GM12878 (cell line): ENCODE results near the gene NMT1.

Experiments used
- ETV6 ChIP-seq, 2 experiments: fragments of 450-650 bp in 1 of 2; IDR thresholded peaks in 1 of 2; conservative IDR thresholded peaks in 1 of 2; 2 replicates each; pipeline ENCODE4 v1.6.1; 2014; ENCODE audit warnings: antibody characterized with exemption in 1 of 2, borderline replicate concordance in 1 of 2, low read depth in 1 of 2, mild to moderate bottlenecking in 1 of 2, moderate library complexity in 1 of 2
- POLR2AphosphoS5 ChIP-seq: IDR thresholded peaks from 2 replicates; pipeline ENCODE4 v1.6.1; 2011; ENCODE audit warnings: mild to moderate bottlenecking, low read length, inconsistent platforms
- RFX5 ChIP-seq: IDR thresholded peaks from 2 replicates; pipeline ENCODE4 v1.6.1; 2011; ENCODE audit warnings: low read depth, low read length, improper control_type of control experiment
- TF ChIP-seq, protein P1 (sequence below), 3 experiments: IDR thresholded peaks in 2 of 3; conservative IDR thresholded peaks in 1 of 3; 2 replicates each; pipeline ENCODE4 v1.5.1; 2011; ENCODE audit warnings: low read depth in 3 of 3, low read length in 3 of 3, mild to moderate bottlenecking in 3 of 3, control low read depth in 2 of 3, moderate library complexity in 2 of 3, inconsistent platforms in 1 of 3, mixed read lengths in 1 of 3; ENCODE audit not compliant: control insufficient read depth in 2 of 3, insufficient read depth in 1 of 3; ENCODE audit errors: extremely low read depth in 1 of 3

DNA sequence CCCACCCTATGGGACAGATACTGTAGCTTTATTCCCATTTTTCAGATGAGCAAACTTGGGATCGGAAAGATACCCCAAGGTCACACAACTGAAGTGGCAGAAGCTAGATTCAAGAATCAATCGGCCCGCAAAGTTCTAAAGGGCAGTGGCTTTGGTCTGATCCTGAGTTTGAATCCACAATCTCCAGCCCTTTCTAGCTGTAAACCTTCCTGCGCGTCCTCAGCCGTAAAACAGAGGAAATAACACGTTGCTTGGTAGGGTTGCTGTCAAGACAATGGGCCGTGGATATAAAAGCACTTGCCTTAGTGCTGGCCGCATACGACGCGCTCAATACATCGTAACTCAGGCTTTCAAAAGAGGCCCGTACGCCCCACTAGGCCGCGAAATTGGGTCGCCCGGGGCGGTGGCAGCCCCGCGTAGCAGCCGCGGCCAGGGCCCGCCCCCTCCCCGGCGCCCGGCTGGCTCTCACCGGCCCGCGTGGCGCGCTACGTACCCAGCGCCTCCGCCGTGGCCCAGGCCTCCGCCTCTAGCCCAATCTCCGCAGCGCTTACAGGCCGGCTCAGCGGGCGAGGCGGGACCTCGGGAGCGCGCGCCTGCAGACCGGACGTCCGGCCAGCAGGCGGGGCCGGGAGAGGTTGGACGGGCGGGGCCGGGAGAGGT, 9.9 kb upstream of the NMT1 start, which contains the start of gene DCAKD:
- TF ChIP-seq, protein P1, sequence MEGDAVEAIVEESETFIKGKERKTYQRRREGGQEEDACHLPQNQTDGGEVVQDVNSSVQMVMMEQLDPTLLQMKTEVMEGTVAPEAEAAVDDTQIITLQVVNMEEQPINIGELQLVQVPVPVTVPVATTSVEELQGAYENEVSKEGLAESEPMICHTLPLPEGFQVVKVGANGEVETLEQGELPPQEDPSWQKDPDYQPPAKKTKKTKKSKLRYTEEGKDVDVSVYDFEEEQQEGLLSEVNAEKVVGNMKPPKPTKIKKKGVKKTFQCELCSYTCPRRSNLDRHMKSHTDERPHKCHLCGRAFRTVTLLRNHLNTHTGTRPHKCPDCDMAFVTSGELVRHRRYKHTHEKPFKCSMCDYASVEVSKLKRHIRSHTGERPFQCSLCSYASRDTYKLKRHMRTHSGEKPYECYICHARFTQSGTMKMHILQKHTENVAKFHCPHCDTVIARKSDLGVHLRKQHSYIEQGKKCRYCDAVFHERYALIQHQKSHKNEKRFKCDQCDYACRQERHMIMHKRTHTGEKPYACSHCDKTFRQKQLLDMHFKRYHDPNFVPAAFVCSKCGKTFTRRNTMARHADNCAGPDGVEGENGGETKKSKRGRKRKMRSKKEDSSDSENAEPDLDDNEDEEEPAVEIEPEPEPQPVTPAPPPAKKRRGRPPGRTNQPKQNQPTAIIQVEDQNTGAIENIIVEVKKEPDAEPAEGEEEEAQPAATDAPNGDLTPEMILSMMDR (IDR thresholded peaks at IDR 0.05 in 2 of 3, conservative IDR thresholded peaks at IDR 0.05 in 1 of 3; ENCODE audit: control insufficient read depth in 2 of 3, extremely low read depth in 1 of 3, insufficient read depth in 1 of 3, low read depth in 3 of 3, low read length in 3 of 3): no peak
- TF ChIP-seq POLR2AphosphoS5 (peak; percentile 78), ETV6 (conservative IDR thresholded peaks at IDR 0.05 in 1 of 2, IDR thresholded peaks at IDR 0.05 in 1 of 2; ENCODE audit: borderline replicate concordance in 1 of 2, low read depth in 1 of 2) (no peak), RFX5 (no peak)
